HG03565 (cell line): ENCODE measurements around the gene GFOD1.

Experiments
- ATAC-seq: cut with Tn5 transposase; IDR thresholded peaks from one replicate; pipeline ENCODE4 v1.9.1; 2021; ENCODE audit warnings: mild to moderate bottlenecking, moderate library complexity; ENCODE audit not compliant: unreplicated experiment

Gene GFOD1

DNA sequence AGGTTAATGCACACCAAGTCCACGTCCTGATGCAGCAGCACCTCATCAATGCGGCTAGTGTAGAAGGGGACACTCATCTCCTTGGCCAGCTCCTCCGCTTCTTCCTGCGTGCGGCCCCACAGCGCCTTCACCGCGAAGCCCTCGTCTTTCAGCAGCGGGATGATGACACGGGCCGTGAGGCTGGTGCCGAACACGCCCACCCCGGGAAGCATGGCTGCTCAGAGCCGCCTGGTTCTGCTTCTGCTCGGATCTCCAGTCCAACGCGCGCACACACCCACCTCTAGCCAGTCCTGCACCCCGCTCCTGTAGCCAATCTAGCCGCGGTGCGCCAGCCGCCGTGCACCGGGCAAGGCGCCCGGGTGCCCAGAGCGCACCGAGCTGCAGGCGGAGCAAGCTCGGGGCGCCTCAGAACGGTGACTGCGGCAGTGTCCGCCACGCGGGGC, 700 bp downstream of the GFOD1 start:
- ATAC-seq = peak; percentile 5

DNA sequence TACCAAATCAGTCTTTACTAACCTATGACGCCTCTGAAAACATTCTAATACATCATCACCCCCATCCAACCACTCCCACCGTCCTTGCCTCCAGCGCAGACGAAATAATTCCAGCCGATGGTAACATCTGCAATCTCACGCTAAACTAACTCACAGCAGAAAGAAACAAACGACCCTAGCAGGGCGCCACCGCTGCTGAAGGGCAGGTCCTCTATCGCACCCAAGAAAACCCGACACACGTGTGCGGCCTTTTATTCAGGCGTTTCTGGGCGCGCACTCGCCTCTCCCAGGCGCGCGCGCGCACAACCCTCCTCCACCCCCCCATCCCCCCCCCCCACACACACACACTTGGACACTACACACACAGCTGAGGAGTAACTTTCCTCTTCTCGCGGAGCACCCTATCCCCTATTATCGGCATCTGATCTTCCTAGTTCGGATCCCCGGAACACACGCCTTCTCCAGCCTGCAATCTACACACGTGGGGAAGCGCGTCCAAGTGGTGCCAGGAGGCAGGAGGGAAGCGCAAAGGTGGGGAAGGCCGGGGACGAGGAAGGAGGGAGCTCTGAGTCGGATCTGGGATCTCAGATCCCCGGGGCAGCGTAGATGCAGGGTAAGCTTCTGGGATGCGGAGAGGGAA, 1.4 kb downstream of the GFOD1 start:
- ATAC-seq = no peak

DNA sequence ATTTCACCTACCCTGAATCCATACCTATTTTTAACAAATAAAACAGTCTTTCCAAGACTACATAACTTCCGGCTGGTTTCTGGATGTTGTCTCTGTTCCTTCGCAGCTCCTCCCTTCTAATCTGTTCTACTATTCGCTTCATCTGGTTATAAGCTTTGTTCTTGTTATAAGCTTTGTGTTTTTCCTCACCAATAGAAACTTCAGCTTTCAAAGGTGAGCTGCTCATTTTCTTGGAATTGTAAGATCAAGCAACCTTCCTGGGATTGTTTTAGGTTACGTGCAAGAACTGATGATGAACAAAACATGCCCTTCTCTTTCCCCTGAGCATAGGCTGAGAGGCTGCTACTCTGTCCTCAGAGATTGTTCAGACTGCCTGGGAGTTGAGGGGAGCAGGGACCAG, 2.1 kb downstream of the GFOD1 start:
- no peak for ATAC-seq

DNA sequence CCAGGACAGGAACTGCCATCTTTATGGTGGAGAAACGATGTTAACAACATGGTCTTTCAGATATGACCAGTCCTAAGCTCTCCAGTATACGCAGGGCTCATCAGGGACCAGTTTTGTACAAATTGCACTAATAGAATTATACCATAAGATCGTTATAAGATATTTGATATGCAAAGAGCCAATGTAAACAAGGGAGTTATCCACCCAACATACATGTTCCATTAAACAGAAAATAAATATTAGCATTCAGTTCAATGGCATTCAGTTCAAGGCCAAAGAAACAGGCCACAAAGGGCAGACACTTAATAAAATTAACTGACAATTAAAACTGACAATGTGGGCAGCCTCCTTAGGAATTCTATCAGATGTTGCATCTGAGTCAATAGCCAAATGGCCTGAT, 2.6 kb downstream of the GFOD1 start:
- no peak for ATAC-seq

DNA sequence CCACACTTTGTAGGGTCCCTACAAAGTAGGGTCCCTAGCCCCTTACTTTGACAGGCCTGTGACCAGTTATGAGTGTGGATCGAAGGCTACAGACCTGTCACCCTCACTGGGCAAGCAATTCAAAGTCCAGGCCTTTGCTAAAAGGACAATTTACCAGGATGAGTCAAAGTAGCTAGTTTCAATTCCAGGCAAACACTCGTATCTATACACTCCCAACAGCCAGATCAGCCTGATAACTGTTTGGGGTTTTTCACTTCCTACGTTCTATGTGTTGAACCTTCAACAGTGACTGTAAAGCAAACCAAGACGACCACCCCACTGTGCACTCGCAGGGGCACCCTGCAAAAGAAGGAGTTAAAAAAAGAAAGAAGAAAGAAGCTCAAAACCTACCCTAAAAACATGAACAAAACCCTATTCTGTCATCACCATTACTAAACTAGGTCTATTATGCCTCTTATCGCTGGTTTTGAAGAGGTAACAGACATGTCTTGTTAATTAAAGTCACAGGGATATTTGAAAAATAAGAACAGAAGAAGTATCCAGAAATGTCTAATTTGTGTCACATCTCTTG, 3.2 kb downstream of the GFOD1 start:
- no peak for ATAC-seq

DNA sequence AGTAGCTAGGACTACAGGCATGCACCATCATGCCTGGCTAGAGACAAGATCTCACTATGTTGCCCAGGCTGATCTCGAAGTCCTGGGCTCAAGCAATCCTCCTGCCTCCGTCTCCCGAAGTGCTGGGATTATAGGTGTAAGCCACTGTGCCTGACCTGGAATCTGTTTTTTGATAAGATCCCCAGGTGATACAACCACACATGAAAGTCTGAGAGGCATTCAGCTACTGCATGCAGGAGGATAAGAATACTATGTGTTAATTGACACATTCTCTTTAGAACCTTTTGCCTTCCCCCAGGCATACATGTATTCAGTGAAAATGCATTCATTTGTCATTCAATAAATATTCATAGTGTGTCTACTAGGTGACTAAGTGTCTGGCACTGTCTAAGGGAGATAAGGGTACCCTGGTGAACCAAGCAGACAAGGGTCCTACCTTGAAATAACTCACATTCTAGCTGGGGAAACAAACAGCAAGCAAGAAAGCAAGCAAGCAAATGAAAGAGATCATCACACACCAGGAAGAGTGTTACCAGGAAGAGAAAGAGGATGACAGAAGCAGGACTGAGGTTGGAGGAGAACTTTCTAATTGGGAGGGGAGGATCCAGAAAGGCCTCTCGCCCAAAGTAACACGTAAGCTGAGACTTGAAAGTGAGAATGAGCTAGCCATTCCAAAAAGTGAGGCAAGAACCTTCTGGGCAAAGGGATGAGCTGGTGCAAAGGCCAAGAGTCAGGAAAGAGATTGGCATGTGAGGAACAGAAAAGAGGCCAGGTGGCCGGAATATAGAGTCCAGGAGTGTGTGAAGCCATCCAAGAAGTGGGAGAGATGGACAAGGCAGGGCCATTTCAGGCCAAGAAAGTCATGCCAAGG, 6.5 kb downstream of the GFOD1 start:
- no peak for ATAC-seq

DNA sequence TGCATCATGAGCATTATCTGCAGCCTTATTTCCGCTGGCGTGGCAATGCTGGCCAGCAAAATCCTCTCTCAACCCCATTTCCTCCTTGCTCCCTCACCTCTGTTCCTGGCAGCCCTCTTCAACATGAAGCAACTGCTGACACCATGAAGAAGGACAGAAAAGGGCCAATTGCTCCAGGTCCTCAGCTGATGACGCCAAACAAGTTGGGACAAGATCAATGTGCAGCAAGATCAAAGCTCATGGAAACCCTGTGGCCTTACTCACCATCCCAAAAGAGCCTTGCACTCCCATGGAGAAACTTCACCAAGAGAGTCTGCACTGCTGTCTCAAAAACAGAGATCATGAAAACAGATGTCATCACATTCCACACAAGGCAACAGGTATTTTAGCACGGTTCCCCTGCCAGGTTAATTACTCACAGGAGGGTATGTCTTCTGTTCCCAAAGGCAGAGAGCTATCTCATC, 7.4 kb downstream of the GFOD1 start:
- no peak for ATAC-seq

DNA sequence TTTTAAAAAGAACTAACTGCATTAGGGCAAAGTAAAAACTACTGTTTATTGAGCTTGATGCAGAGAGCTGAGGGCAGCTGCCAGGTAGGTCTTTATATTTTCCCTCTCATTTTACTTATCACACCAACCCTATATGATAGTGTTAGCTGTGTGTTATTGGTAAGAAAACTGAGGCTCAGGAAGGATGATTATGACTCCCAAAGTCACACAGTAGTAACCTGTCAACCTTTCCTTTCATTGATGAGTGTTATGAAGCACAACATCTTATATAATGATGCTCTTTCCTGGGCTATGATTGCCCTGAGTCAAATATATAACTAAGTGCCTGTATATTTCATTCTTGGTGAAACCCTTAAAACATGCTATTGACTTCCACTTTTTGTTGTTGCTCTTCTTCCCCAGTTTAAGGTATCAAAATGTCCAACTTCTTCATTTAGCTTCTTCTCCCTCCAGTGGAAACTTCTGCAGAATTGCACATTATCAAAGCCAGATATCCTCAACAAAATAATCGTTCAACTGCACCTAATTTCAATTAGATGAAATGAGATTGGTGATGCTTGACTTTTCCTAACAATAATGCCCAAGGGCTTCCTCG, 8.1 kb downstream of the GFOD1 start:
- no peak for ATAC-seq

DNA sequence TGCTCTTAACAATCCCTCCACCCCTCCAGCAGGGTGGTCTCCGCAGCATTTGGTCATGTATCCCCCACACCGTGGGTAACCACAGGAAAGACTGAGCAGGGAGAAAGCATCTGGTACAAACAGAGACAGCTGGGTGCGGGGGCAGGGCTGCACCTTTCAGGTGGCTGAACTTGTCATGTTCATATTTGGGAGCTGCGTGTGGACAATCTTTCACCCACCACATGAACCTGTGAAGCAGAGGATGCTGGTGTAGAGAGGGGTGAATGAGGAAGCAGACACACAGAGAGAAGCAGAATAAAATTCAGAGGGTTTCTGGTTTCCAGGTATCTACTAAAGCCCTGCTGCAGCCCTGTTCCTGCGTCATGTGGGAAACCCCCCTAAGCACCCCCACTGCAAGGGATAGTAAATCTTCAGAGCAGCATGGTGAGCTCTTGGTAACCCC, 8.9 kb downstream of the GFOD1 start:
- ATAC-seq = no peak

DNA sequence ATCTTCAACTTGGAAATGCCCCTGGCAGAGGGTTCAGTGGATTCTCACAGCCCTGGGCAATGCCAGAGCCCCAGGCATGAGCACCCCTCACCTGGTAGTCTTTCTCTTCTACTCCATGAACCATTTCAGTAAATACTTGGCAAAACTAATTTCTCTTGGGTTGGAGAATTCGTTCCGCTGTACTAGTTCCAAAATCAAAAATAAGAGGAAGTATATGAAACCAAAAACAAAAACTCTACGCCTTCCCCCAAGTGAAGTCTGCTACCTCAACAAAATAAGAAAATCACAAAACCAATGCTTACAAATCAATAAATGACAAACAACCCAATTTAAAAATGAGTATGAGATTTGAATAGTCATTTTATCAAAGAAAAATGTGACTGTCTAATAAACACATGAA, 12.6 kb downstream of the GFOD1 start:
- ATAC-seq = no peak

DNA sequence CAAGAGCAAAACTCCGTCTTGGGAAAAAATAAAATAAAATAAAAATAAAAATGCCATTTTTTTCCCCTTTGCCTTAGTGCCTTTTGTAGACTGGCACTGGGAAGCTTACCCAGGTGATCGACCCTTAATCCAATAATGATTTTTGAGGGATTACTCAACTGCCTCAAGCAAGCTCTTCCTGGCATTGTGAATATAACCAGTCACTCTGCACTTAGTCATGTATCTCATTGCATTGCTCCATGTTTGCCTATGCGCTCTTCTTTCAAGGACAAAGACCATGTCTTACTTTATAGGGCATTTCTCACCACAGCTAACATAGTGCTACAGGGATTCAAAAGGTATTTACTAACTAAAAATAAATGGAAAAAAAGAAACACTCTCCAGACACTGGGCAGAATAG, 13.0 kb downstream of the GFOD1 start:
- no peak for ATAC-seq

DNA sequence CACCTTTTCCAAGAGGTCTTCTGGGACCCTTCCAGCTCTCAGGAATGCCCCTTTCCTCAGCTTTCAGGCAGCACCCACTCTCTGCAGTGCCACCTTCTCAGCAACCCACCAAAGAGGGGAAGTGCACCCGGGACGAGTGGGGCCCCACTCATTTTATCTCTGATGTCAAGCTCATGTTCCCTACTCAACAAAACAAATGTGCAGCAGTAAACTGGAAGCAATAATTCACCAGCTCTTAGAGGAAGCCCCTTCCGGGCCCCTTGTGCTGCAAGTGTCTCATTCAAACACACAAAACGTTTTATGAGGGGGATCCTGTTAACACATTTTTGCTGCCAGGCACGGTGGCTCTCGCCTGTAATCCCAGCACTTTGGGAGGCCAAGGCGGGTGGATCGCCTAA, 13.6 kb downstream of the GFOD1 start:
- no peak for ATAC-seq

DNA sequence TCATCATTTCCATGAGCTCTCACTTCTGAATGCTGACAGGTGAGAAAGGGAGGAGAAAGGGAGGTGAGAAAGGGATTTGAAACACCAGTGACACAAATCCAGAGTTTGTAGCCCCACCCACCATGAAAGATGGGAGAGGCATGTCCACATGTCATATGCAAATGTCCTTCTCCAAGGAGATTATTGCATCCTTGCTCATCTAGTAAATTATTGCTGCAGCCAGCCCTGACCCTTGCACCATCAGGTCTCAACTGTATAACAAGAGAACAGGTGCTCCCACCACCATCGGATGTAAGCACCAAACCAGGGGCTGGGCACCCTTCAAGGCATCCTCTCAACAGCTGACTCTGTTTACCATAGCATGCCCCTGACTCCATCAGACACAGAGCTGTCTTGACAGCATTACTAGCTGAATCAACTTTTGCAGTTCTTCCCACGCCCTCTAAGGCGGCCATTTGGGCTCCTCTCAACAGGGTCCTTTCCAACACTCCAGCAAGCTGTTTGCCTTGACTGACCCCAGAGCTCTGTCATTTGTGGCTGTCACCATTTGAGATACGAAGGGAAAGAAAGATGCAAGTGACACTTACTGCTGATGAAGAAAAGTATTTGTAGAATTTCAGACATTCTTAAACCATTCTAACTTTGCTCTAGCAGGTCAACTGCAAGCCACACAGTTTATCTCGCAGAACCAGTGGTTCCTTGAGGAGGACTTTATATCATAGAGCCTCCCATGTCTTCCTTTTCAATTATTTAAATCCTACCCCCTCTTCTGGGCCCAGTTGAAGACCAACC, 14.2 kb downstream of the GFOD1 start:
- no peak for ATAC-seq

DNA sequence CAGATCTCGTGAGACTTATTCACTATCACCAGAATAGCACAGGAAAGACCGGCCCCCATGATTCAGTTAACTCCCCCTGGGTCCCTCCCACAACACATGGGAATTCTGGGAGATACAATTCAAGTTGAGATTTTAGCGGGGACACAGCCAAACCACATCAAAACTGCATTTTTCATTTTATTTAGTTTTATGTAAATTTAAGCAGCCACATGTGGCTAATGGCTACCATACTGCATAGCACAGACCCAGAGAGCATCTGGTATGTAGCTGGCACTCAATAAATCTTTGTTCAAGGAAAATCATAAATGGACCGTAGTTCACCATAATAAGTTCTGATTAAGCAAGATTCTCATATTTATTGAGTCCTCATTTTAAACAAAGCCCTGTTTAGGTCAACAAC, 15.3 kb downstream of the GFOD1 start:
- ATAC-seq = no peak

DNA sequence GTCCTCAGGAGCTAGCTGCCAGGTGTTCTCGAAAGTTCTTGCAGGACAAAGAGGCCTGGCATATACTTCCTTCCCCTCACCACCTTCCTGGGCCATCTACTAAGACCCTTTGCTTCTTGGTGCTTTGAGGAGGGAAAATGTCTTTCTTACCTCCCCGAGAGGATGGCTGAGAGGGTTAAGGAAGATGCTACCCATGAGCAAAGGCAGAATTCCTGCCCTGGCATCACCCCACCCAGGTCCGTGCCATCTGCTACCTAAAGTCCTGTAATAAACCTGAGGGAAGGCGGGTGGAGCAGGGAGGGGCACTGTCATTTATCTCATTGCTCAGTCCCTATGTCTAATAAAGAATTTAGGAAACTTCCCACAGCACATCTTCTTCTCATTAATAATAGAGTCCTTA, 16.2 kb downstream of the GFOD1 start:
- ATAC-seq = no peak

DNA sequence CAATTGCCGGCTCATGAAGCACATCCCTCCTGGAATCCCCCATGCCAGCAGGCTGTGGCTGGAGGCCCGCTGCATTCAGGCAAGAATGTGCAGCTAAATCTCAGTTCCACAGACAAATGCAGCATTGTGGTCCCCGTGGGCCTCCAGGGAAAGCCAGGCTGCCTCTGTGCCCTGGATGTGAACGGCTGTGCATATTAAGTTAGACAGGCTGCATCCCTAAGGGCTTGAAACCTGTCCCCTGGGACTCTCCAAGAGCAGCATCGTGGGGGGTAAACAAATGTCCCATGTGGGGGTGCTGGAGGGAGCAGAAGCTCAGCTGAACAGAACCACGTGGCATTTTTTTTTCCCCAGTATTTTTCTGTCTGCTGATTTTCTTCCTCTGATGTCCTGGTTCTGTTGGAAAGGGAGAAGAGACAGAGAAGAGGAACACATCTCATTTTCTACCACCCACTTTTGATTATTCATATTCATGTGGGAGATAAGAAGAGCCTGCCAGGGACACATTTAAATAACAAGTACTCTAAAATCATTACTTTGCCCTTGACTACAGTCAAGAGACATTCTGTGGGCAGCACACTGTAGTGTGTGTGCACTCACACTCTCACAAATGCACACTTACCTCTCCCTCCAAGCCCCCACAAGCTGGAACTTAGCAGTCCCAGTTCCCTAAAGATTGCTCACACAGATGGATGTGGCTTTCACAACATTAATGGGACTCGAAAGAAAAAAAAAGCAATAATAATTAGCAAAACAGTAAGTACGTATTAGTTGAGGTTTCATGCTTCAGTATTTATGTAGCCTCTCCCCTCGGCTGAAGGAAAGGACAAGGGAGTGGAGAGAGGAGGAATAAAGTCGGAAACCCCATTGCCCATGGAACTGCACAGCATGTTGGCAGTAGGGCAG, 16.9 kb downstream of the GFOD1 start:
- no peak for ATAC-seq

DNA sequence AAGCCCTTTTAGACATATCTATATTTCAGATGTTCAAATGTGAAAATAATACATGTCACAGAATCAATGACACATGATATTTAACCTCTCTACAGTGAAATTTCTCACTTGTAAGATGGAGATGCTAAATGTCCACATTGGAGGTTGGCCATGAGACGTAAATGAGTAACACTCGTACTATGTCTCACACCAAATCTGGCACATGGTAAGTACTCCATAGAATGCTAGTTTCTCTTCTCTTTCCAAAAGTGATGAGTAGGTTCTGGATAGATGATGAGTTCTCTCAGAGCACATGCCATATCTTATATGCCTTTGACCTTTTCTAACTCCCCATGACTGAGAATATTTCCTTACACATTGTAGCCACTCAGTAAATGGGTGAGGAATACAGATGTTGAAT, 17.7 kb downstream of the GFOD1 start:
- ATAC-seq = no peak

DNA sequence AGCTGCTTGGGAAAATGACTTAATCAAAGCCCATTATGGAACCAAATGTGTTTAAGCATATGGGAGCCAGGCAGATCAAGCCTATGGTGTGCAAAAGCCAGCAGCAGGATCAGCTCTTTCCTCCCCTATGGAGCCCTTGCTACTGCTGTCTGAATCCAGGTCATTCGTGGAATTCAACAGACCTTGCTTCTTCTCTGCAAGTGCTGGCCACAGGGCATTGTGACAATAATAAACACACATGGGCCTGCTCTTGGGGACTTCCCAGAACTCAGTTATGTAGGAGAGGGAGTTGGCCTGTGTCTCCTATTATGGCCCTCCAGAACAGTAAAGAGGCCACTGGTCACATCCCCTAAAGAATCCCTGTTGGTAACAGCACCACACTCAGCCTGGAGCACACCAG, 18.6 kb downstream of the GFOD1 start:
- ATAC-seq = no peak

DNA sequence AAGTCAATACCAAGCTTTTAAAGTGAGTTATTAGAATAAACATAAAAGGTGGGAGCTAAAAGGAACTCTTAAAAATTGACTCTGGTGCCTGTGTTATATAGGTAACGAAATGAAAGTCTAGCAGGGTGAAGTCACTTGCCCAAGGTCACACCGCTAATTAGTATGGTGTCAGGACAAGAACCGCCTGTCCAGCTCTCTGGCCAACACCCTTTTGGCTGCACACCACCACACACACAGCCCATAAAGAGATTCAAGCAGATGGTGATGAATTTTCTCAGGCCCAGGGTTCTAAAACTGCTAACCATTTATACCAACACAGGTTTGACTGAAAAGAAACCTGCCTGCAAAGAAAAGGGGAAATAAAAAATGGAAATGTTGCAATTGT, 20.2 kb downstream of the GFOD1 start:
- ATAC-seq = no peak
